Upper lobe of left lung (tissue), 6 donors: ENCODE results near the gene ANKLE1. TPM values are rescaled to one million over a fixed set of nuclear protein-coding genes. Genes with fewer than 3 reads are reported as not detected.

Source experiments
- ATAC-seq, 2 donors: fragments of 200-7000 bp; cut with Tn5 transposase; one replicate each; pipeline ENCODE4 v1.9.1; 2022; ENCODE audit warnings: mild to moderate bottlenecking in 2 of 2, moderate library complexity in 2 of 2; ENCODE audit not compliant: low FRiP score in 2 of 2
- DNase-seq, 2 donors: peaks; one replicate each; pipeline ENCODE4 v3.0.0-alpha.2; 2019 to 2020
- H3K27ac ChIP-seq, 4 donors: fragments of 200-600 bp; sonication (generic); one replicate each; pipeline ENCODE4 v1.5.1; 2016 to 2019
- H3K27me3 ChIP-seq, 4 donors: fragments of 200-600 bp; sonication (generic); one replicate each; pipeline ENCODE4 v1.5.1; 2017 to 2019
- H3K36me3 ChIP-seq, 4 donors: fragments of 200-600 bp; sonication (generic); one replicate each; pipeline ENCODE4 v1.5.1; 2016 to 2019
- H3K4me1 ChIP-seq, 4 donors: fragments of 200-600 bp; sonication (generic); one replicate each; pipeline ENCODE4 v1.5.1; 2018 to 2019
- H3K4me3 ChIP-seq, 4 donors: fragments of 200-600 bp; sonication (generic); one replicate each; pipeline ENCODE4 v1.5.1; 2017 to 2019; ENCODE audit warnings: mild to moderate bottlenecking in 2 of 4, moderate library complexity in 1 of 4
- H3K9me3 ChIP-seq, 4 donors: fragments of 200-600 bp; sonication (generic); one replicate each; pipeline ENCODE4 v1.5.1; 2018 to 2019
- CTCF ChIP-seq, 6 experiments: fragments of 450-650 bp in 4 of 6; fragments of 200-600 bp in 2 of 6; sonication (generic) in 2 of 6; IDR thresholded peaks; one replicate each; pipeline ENCODE4 v1.5.1; 2016 to 2019; ENCODE audit warnings: antibody characterized with exemption in 6 of 6
- EP300 ChIP-seq, 4 donors: sonication (generic); formaldehyde crosslinking; IDR thresholded peaks; one replicate each; pipeline ENCODE4 v1.5.1; 2017; ENCODE audit warnings: antibody characterized with exemption in 4 of 4, control low read depth in 2 of 4
- POLR2A ChIP-seq, 4 donors: fragments of 450-650 bp; IDR thresholded peaks; one replicate each; pipeline ENCODE4 v1.5.1; 2016 to 2017; ENCODE audit warnings: antibody characterized with exemption in 4 of 4, mild to moderate bottlenecking in 2 of 4
- POLR2AphosphoS5 ChIP-seq, 2 donors: sonication (generic); formaldehyde crosslinking; IDR thresholded peaks; one replicate each; pipeline ENCODE4 v1.5.1; 2017; ENCODE audit warnings: antibody characterized with exemption in 2 of 2
- WGBS, 2 donors: methylation state at CpG; one replicate each; pipeline ENCODE4 v1.1.5; 2017 to 2018; 5-methylcytosine and 5-hydroxymethylcytosine counted together
- total RNA-seq, 6 donors: library from RNA; depleted of rRNA in 4 of 6; stranded (reverse); fragments of >200 nt in 4 of 6; gene quantifications; one replicate each; pipeline versions ENCODE4 v1.1.0 to v1.2.1, GENCODE V29; 2016 to 2021
- donor health status: DM: no; HTN: no; CAD: no; lungs with moderate emphysema.
- donor health status: DM: no; HTN: yes; CAD: no; lungs with severe emphysema.

ANKLE1 gene
- total RNA-seq, 6 donors from 2014 or later = 0.57 to 13.6 (median 1.4) TPM

DNA sequence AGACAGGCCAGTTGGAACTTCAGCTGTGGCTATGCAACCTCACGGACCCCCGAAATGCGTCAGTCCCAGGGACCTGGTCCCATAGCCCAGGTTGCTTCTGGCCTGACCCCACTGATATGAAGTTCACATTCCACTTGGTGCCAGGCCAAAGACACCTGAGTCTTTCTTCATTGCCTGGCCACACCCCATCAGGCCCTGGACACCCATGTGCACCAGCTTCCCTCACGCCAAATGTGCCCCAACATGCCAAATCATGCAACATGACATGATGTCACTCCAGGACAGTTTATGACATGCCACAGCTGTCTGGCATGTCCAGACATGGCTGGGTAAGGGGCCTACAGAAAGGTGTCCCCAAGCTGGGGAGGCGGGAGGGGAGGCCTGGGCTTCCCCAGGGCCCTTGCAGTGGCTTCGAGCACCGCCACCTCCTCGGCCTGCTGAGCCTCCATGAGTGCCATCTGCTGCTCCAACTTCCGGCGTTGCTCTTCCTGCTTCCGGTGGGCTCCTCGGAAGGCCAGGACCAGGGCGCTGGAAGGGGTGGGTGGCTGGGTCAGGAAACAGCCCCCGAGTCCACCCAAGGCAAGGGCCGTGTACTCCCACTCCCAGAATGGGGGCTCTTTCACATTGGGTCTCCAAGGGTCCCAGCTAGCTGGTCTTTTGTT is 31.7 kb upstream of the ANKLE1 start:
- Histone ChIP-seq H3K4me3 (no peak overlapping the region), H3K4me1 (peaks cover 11 to 24% (median 15%) of the 10 kb centered on the region in 4 donors), H3K27me3 (no peaks in the 10 kb centered on the region), H3K27ac (peak overlapping the region in 1 of 4 donors; percentile 15), H3K9me3 (no peaks in the 10 kb centered on the region), H3K36me3 (peaks cover 0 to 28% (median 6%) of the 10 kb centered on the region in 4 donors)
- TF ChIP-seq POLR2A (IDR thresholded peaks at IDR 0.05) (no peak), POLR2AphosphoS5 (IDR thresholded peaks at IDR 0.05) (no peak), CTCF (IDR thresholded peaks at IDR 0.05) (no peak), EP300 (IDR thresholded peaks at IDR 0.05) (no peak)
- DNase-seq = no peak
- 75 to 78% methylated on average over 4 to 15 of the region's 15 CpGs for WGBS, 2 donors
- no peak for ATAC-seq

- DNase-seq (no peak), ATAC-seq (no peak)
- no peak overlapping the region for H3K4me3 ChIP-seq
- 72 to 77% methylated on average over 10 of the region's 10 CpGs for WGBS, 2 donors
- TF ChIP-seq POLR2A (IDR thresholded peaks at IDR 0.05) = no peak
- TF ChIP-seq CTCF (IDR thresholded peaks at IDR 0.05) = no peak
- no peak for TF ChIP-seq EP300 (IDR thresholded peaks at IDR 0.05)
- TF ChIP-seq POLR2AphosphoS5 (IDR thresholded peaks at IDR 0.05) = no peak
- H3K36me3 ChIP-seq = peaks cover 0 to 49% (median 15%) of the 10 kb centered on the region in 4 donors
- H3K4me1 ChIP-seq = peaks cover 0 to 5% (median 0%) of the 10 kb centered on the region in 4 donors
- no peaks in the 10 kb centered on the region for H3K9me3 ChIP-seq
- H3K27ac ChIP-seq = peak overlapping the region in 1 of 4 donors; percentile 8
- H3K27me3 ChIP-seq = no peaks in the 10 kb centered on the region
Observed at GRCh38 chr19:17254636-17255035, 27.1 kb upstream of the ANKLE1 start.

DNA sequence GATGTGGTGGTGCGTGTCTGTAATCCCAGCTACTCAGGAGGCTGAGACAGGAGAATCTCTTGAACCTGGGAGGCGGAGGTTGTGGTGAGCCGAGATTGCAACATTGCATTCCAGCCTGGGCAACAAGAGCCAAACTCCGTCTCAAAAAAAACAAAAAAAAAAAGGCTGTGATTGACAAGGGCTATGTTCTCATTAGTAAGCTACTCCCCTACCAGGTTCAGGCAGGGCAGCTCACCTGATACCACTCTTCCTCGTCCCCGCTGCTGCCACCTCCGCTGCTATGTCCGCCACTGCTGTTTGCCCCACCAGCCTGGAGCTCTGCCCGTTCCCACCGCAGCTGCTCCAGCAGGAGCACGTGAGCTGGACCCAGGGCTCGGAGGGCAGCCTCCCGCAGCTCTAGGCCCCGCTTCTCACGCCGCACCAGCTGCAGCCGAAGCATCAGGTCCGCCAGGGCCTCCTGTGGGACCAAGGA is 26.5 kb upstream of the ANKLE1 start:
- peak in 1 of 4 donors; percentile 20 for TF ChIP-seq POLR2A (IDR thresholded peaks at IDR 0.05)
- no peak for TF ChIP-seq CTCF (IDR thresholded peaks at IDR 0.05)
- peak overlapping the region in 3 of 4 donors; percentile 8 to 85 (median 63) for H3K27ac ChIP-seq
- ATAC-seq = peak; percentile 14 to 88

DNA sequence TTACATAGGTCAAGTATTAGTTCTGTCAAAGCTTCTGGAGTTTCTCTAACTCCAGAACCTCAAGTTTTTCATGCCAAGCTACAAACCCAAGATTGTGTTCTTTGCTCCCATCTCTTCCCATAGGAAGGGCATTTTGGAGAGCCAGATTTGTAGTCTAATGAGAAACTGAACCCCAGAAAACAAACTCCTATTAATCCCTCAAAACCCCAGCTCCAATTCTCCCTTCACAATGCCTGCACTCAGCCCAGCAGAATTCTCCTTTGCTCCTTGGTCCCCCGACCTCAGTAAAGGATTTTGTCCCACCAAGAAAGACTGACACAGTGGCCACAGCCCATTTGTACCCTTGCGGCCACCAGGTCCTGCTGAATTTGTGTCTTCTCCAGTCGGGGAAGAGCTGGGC is 25.6 kb upstream of the ANKLE1 start:
- WGBS, 2 donors = 77 to 81% methylated on average over 3 of the region's 3 CpGs
- DNase-seq (no peak), ATAC-seq (no peak)
- Histone ChIP-seq H3K4me3 (no peak overlapping the region), H3K4me1 (peaks cover 0 to 11% (median 4%) of the 10 kb centered on the region in 4 donors), H3K36me3 (peaks cover 0 to 45% (median 15%) of the 10 kb centered on the region in 4 donors), H3K27ac (no peak overlapping the region), H3K27me3 (no peaks in the 10 kb centered on the region), H3K9me3 (no peaks in the 10 kb centered on the region)
- TF ChIP-seq POLR2AphosphoS5 (IDR thresholded peaks at IDR 0.05) (no peak), EP300 (IDR thresholded peaks at IDR 0.05) (no peak), POLR2A (IDR thresholded peaks at IDR 0.05) (no peak), CTCF (IDR thresholded peaks at IDR 0.05) (no peak)

More for the DNA sequence above, 26.5 kb upstream of the ANKLE1 start:
- Histone ChIP-seq H3K9me3 (no peaks in the 10 kb centered on the region), H3K4me3 (no peak overlapping the region), H3K27me3 (no peaks in the 10 kb centered on the region), H3K36me3 (peaks cover 0 to 48% (median 15%) of the 10 kb centered on the region in 4 donors), H3K4me1 (peaks cover 0 to 5% (median 0%) of the 10 kb centered on the region in 4 donors)
- 62 to 76% methylated on average over 16 to 18 of the region's 18 CpGs for WGBS, 2 donors
- DNase-seq = peak; percentile 76 to 77
